IMR-90 (cell line): ENCODE data around the gene THOC2. TPM values are rescaled to one million over a fixed set of nuclear protein-coding genes. Genes with fewer than 3 reads are reported as not detected.

ENCODE experiments used
- ATAC-seq: fragments of 200-7000 bp; cut with Tn5 transposase; 2 replicates; pipeline ENCODE4 v1.9.1; 2020; ENCODE audit warnings: low read depth, mild to moderate bottlenecking, moderate library complexity
- BruUV-seq: library from RNA; stranded (reverse); fragments of 400-500 nt; replicated peaks from 2 replicates; lab custom pipeline; 2021; lab: Mats Ljungman, UMichigan
- CTCF ChIA-PET: fragments of 300-600 bp; formaldehyde crosslinking; extraction: SDS; loops from one replicate; lab custom pipeline; 2021; ENCODE audit warnings: antibody characterized with exemption; lab: Yijun Ruan, JAX
- POLR2A ChIA-PET: fragments of 300-600 bp; sonication (Branson Sonifier 250); formaldehyde crosslinking; loops from one replicate; lab custom pipeline; 2022; ENCODE audit warnings: antibody characterized with exemption; ENCODE audit not compliant: unreplicated experiment; lab: Charles Lee
- DNase-seq: peaks from one replicate; pipeline ENCODE4 v3.0.0; 2013
- H2AFZ ChIP-seq: replicated peaks from 2 replicates; pipeline ENCODE3; 2013; ENCODE audit warnings: low read length, mild to moderate bottlenecking; ENCODE audit not compliant: poor library complexity
- H2AK5ac ChIP-seq: 2 replicates; pipeline ENCODE4 v1.6.1; 2013; ENCODE audit warnings: low read depth, low read length, inconsistent platforms
- H2AK9ac ChIP-seq: replicated peaks from 2 replicates; pipeline ENCODE3; 2013; ENCODE audit warnings: mild to moderate bottlenecking, low read depth, low read length, moderate library complexity; ENCODE audit not compliant: poor library complexity
- H2BK120ac ChIP-seq: 2 replicates; pipeline ENCODE4 v1.6.1; 2013; ENCODE audit warnings: low read depth, low read length, inconsistent platforms
- H2BK15ac ChIP-seq: 3 replicates; pipeline ENCODE4 v1.6.1; 2013; ENCODE audit warnings: low read depth, low read length, inconsistent platforms
- H2BK20ac ChIP-seq: 2 replicates; pipeline ENCODE4 v1.6.1; 2013; ENCODE audit warnings: low read depth, mild to moderate bottlenecking, inconsistent platforms, low read length, moderate library complexity
- H2BK5ac ChIP-seq: 2 replicates; pipeline ENCODE4 v1.6.1; 2013; ENCODE audit warnings: mild to moderate bottlenecking, low read depth, low read length, inconsistent platforms; ENCODE audit not compliant: poor library complexity, severe bottlenecking
- H3K14ac ChIP-seq: replicated peaks from 2 replicates; pipeline ENCODE4 v1.6.1; 2013; ENCODE audit warnings: low read depth, low read length, inconsistent platforms
- H3K18ac ChIP-seq: 2 replicates; pipeline ENCODE4 v1.6.1; 2013; ENCODE audit warnings: low read depth, low read length, control low read depth
- H3K23ac ChIP-seq: 2 replicates; pipeline ENCODE4 v1.6.1; 2013; ENCODE audit warnings: low read depth, low read length, inconsistent platforms
- H3K27ac ChIP-seq: 2 replicates; pipeline ENCODE4 v1.5.1; 2013; ENCODE audit warnings: mild to moderate bottlenecking, control low read depth, low read length; ENCODE audit not compliant: insufficient read depth
- H3K27me3 ChIP-seq: 2 replicates; pipeline ENCODE4 v1.6.1; 2013; ENCODE audit warnings: low read length; ENCODE audit not compliant: control insufficient read depth, insufficient read depth
- H3K36me3 ChIP-seq: 2 replicates; pipeline ENCODE4 v1.6.1; 2013; ENCODE audit warnings: low read length, mixed read lengths; ENCODE audit not compliant: control insufficient read depth, insufficient read depth
- H3K4ac ChIP-seq: 2 replicates; pipeline ENCODE4 v1.6.1; 2013; ENCODE audit warnings: low read depth, low read length, inconsistent platforms
- H3K4me1 ChIP-seq: 2 replicates; pipeline ENCODE4 v1.6.1; 2013; ENCODE audit warnings: low read length, mixed read lengths; ENCODE audit not compliant: control insufficient read depth, insufficient read depth
- H3K4me2 ChIP-seq: 2 replicates; pipeline ENCODE4 v1.6.1; 2013; ENCODE audit warnings: low read depth, mild to moderate bottlenecking, control low read depth, low read length, moderate library complexity
- H3K4me3 ChIP-seq: 2 replicates; pipeline ENCODE4 v1.5.1; 2013; ENCODE audit warnings: low read depth, mild to moderate bottlenecking, control low read depth, low read length, moderate library complexity; ENCODE audit not compliant: insufficient read depth
- H3K56ac ChIP-seq: 2 replicates; pipeline ENCODE4 v1.6.1; 2013; ENCODE audit warnings: low read length, inconsistent platforms; ENCODE audit not compliant: insufficient read depth; ENCODE audit errors: extremely low read depth
- H3K79me1 ChIP-seq, 2 experiments: 2 replicates each; pipeline ENCODE4 v1.6.1; 2013; ENCODE audit warnings: low read length in 2 of 2, inconsistent platforms in 1 of 2, low read depth in 1 of 2
- H3K9ac ChIP-seq: 2 replicates; pipeline ENCODE4 v1.6.1; 2013; ENCODE audit warnings: low read depth, low read length, control low read depth
- H3K9me1 ChIP-seq: 2 replicates; pipeline ENCODE4 v1.6.1; 2013; ENCODE audit warnings: low read length, inconsistent platforms; ENCODE audit not compliant: insufficient read depth
- H3K9me3 ChIP-seq: 2 replicates; pipeline ENCODE4 v1.6.1; 2013; ENCODE audit warnings: low read length; ENCODE audit not compliant: control insufficient read depth, insufficient read depth
- H4K20me1 ChIP-seq: 2 replicates; pipeline ENCODE4 v1.6.1; 2013; ENCODE audit warnings: low read length, inconsistent platforms; ENCODE audit not compliant: insufficient read depth
- H4K5ac ChIP-seq: 2 replicates; pipeline ENCODE4 v1.6.1; 2013; ENCODE audit warnings: mild to moderate bottlenecking, low read depth, low read length, control low read depth
- H4K8ac ChIP-seq, 2 experiments: 2 replicates each; pipeline ENCODE4 v1.6.1; 2013; ENCODE audit warnings: low read depth in 2 of 2, low read length in 2 of 2, control low read depth in 1 of 2, inconsistent platforms in 1 of 2
- H4K91ac ChIP-seq: 2 replicates; pipeline ENCODE4 v1.6.1; 2013; ENCODE audit warnings: low read depth, low read length, inconsistent platforms; ENCODE audit not compliant: insufficient read depth
- BHLHE40 ChIP-seq: fragments of 150-350 bp; IDR thresholded peaks from 2 replicates; pipeline ENCODE4 v1.6.1; 2016; ENCODE audit warnings: mild to moderate bottlenecking, low read depth, low read length
- CEBPB ChIP-seq: IDR thresholded peaks from 2 replicates; pipeline ENCODE4 v1.6.1; 2012; ENCODE audit warnings: low read depth, low read length, improper control_type of control experiment
- CHD1 ChIP-seq: IDR thresholded peaks from 2 replicates; pipeline ENCODE4 v1.6.1; 2012; ENCODE audit warnings: low read depth, low read length, improper control_type of control experiment
- CTCF ChIP-seq: conservative IDR thresholded peaks from 2 replicates; pipeline ENCODE4 v1.5.1; 2012; ENCODE audit warnings: mild to moderate bottlenecking, low read depth, low read length, improper control_type of control experiment
- ELK1 ChIP-seq: fragments of 150-350 bp; IDR thresholded peaks from 2 replicates; pipeline ENCODE4 v1.6.1; 2016; ENCODE audit warnings: low read depth, mild to moderate bottlenecking, low read length, moderate library complexity, borderline replicate concordance
- FOS ChIP-seq: fragments of 150-350 bp; IDR thresholded peaks from 2 replicates; pipeline ENCODE4 v1.6.1; 2016; ENCODE audit warnings: low read depth, low read length
- MAFK ChIP-seq: IDR thresholded peaks from 2 replicates; pipeline ENCODE4 v1.6.1; 2012; ENCODE audit warnings: low read depth, low read length, improper control_type of control experiment
- MAZ ChIP-seq: IDR thresholded peaks from 2 replicates; pipeline ENCODE4 v1.6.1; 2012; ENCODE audit warnings: low read depth, mild to moderate bottlenecking, low read length, improper control_type of control experiment, moderate library complexity, borderline replicate concordance
- MXI1 ChIP-seq: IDR thresholded peaks from 2 replicates; pipeline ENCODE4 v1.6.1; 2012; ENCODE audit warnings: low read depth, mild to moderate bottlenecking, low read length, moderate library complexity, borderline replicate concordance
- NFE2L2 ChIP-seq: fragments of 150-350 bp; IDR thresholded peaks from 2 replicates; pipeline ENCODE4 v1.6.1; 2016; ENCODE audit warnings: low read depth, mild to moderate bottlenecking, low read length
- POLR2A ChIP-seq: IDR thresholded peaks from 2 replicates; pipeline ENCODE4 v1.6.1; 2012; ENCODE audit warnings: mild to moderate bottlenecking, low read depth, low read length
- RAD21 ChIP-seq: IDR thresholded peaks from 2 replicates; pipeline ENCODE4 v1.6.1; 2012; ENCODE audit warnings: low read length, improper control_type of control experiment
- RCOR1 ChIP-seq: IDR thresholded peaks from 2 replicates; pipeline ENCODE4 v1.6.1; 2012; ENCODE audit warnings: mild to moderate bottlenecking, low read length, improper control_type of control experiment; ENCODE audit not compliant: insufficient replicate concordance
- RFX5 ChIP-seq: IDR thresholded peaks from 2 replicates; pipeline ENCODE4 v1.8.0; 2012; ENCODE audit warnings: low read depth, mild to moderate bottlenecking, low read length, moderate library complexity
- SMC3 ChIP-seq: fragments of 150-350 bp; IDR thresholded peaks from 2 replicates; pipeline ENCODE4 v1.6.1; 2016; ENCODE audit warnings: low read depth, mild to moderate bottlenecking, antibody characterized with exemption, low read length, moderate library complexity
- USF2 ChIP-seq: fragments of 150-350 bp; IDR thresholded peaks from 2 replicates; pipeline ENCODE4 v1.6.1; 2017; ENCODE audit warnings: mild to moderate bottlenecking, antibody characterized with exemption, low read length, low read depth
- WGBS, 2 experiments: methylation state at CpG; one replicate each; pipeline versions ENCODE4 v1.1.5 to v1.1.7; 2013; ENCODE audit warnings: missing lambda C conversion rate in 2 of 2; ENCODE audit not compliant: insufficient read length in 1 of 2; ENCODE audit errors: extremely low coverage in 2 of 2; 5-methylcytosine and 5-hydroxymethylcytosine counted together
- dilution Hi-C: fragments of 300-500 bp; cut with HindIII; formaldehyde crosslinking; loops from one replicate; pipeline ENCODE4 v1.14.3; 2018; ENCODE audit warnings: low sequenced_read_pairs; ENCODE audit not compliant: unreplicated experiment
- in situ Hi-C: fragments of 300-500 bp; cut with MboI; formaldehyde crosslinking; loops from 3 replicates; pipeline ENCODE4 v1.14.3; 2019; ENCODE audit warnings: low sequenced_read_pairs, inconsistent platforms, mixed read lengths
- intact Hi-C: fragments of 100-400 bp; cut with micrococcal nuclease; formaldehyde crosslinking; loops from 2 replicates; pipeline ENCODE4 v1.10.0; 2022
- polyA plus RNA-seq, 3 experiments: library from polyadenylated mRNA; depleted of rRNA; stranded (reverse); fragments of >200 nt; gene quantifications; 2 replicates each; pipeline ENCODE4 v1.2.3, GENCODE V29; 2012; ENCODE audit warnings: low replicate concordance in 1 of 3
- total RNA-seq: library from RNA; depleted of rRNA; stranded (reverse); fragments of >200 nt; gene quantifications from 2 replicates; pipeline ENCODE4 v1.2.3, GENCODE V29; 2012

Gene THOC2
- total and polyA plus RNA-seq, 2 of the 4 experiments (the other 2 are of a cell fraction) = 42.9 to 58.8 TPM

- Histone ChIP-seq H4K20me1 (no peaks in the 10 kb centered on the region), H2AK9ac (no peak overlapping the region), H2BK20ac (no peak overlapping the region), H2BK120ac (no peak overlapping the region), H3K27ac (no peak overlapping the region), H3K9ac (no peak overlapping the region), H2AFZ (no peak overlapping the region), H3K18ac (no peak overlapping the region), H3K9me1 (no peaks in the 10 kb centered on the region), H3K79me1 (peaks cover 0 to 2% of the 10 kb centered on the region in 2 experiments; a peak in 1 of 4 replicates), H3K23ac (no peak overlapping the region), H3K36me3 (peaks cover 3% of the 10 kb centered on the region; the same call in 1 of the 2 replicates), H2BK5ac (no peak overlapping the region), H3K9me3 (no peaks in the 10 kb centered on the region), H4K8ac (no peak overlapping the region), H4K5ac (no peak overlapping the region), H3K14ac (no peak overlapping the region), H3K4me3 (no peak overlapping the region), H2AK5ac (no peak overlapping the region), H3K4me2 (no peak overlapping the region), H3K56ac (no peak overlapping the region), H3K27me3 (no peaks in the 10 kb centered on the region), H3K4me1 (no peaks in the 10 kb centered on the region), H3K4ac (no peak overlapping the region), H4K91ac (no peak overlapping the region), H2BK15ac (no peak overlapping the region)
- intact Hi-C loops (no loop called here), dilution Hi-C loops (no loop called here), in situ Hi-C loops (no loop called here)
- ChIA-PET CTCF (no interaction called here), POLR2A (no interaction called here)
- WGBS, 2 experiments = no CpG with 5 or more reads among the region's 5 CpGs
- BruUV-seq = no TSS peak
- ATAC-seq (no peak), DNase-seq (no peak)
- TF ChIP-seq BHLHE40 (no peak), POLR2A (no peak), CHD1 (no peak), MXI1 (no peak), SMC3 (no peak), RAD21 (no peak), FOS (no peak), MAFK (no peak), NFE2L2 (no peak), CTCF (no peak), USF2 (no peak), RFX5 (no peak), RCOR1 (no peak), CEBPB (no peak), MAZ (no peak), ELK1 (no peak)
Measured at GRCh38 chrX:123603491-123603890, 129.4 kb downstream of the THOC2 start.
